ENCODE results near the gene CCDC142. TPM values are rescaled to one million over a fixed set of nuclear protein-coding genes. Genes with fewer than 3 reads are reported as not detected.

The CCDC142 gene
- total and polyA plus RNA-seq, 3 donors from 2014 or later: 15.5 to 30.2 (median 29.4) TPM

DNA sequence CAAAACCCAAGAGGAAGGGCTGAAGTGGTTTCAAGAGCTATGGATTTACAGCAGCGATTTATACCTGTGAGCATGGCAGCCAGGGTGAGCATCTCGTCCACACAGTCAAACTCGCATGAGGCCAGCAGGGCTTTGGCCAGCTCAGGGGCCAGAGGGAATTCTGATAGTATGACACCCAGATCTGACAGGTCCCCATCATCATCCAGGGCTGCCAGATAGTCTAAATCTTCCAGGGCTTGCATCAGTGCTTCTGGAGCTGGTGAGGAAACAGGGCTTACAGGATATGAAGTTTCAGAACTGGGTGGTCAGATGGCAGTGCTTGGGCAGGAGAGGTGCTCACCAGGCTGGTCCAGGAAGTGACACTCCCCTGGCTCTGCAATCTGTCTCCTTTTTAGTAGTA lies 39.7 kb upstream of the CCDC142 start:
- H3K27me3 ChIP-seq: no peaks in the 10 kb centered on the region
- H3K4me3 ChIP-seq: no peak overlapping the region
- no peaks in the 10 kb centered on the region for H3K9me3 ChIP-seq
- DNase-seq: no peak
- WGBS, 2 donors: 70 to 79% methylated on average over 3 of the region's 3 CpGs
- H3K4me1 ChIP-seq: no peaks in the 10 kb centered on the region
- TF ChIP-seq POLR2A (IDR thresholded peaks at IDR 0.05): no peak
- TF ChIP-seq CTCF (IDR thresholded peaks at IDR 0.05): no peak
- intact Hi-C loops (cut with DNase I; ENCODE audit: low total_unique reads): no loop called here
- H3K27ac ChIP-seq: no peak overlapping the region
- no peaks in the 10 kb centered on the region for H3K36me3 ChIP-seq (ENCODE audit: low read depth, missing control alignments)

DNA sequence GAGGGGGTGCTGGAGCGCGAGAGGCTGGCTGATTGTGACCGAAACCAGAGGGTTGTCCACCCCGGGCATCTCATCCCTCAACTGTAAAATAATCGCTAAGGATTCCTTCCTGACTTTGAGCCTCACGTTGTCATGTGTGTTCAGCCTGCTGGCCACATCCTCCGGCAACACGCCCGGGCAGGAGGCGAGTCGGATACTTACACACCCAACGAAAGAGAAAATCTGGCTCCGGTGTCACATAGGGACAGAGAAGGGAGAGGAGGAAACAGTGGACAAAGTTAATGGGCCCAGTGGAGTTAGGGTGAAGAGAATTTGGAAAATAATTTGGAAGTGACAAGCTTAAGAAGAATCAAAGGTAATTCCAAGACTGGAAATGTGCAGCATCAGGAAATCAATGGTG lies 33.9 kb upstream of the CCDC142 start:
- intact Hi-C loops (cut with DNase I; ENCODE audit: low total_unique reads): no loop called here
- peaks cover 5% of the 10 kb centered on the region for H3K4me1 ChIP-seq
- DNase-seq: no peak
- no peaks in the 10 kb centered on the region for H3K36me3 ChIP-seq (ENCODE audit: low read depth, missing control alignments)
- WGBS, 2 donors: 42 to 65% methylated on average over 11 to 13 of the region's 13 CpGs
- H3K27me3 ChIP-seq: no peaks in the 10 kb centered on the region
- TF ChIP-seq POLR2A (IDR thresholded peaks at IDR 0.05): no peak
- no peak for TF ChIP-seq CTCF (IDR thresholded peaks at IDR 0.05)
- H3K4me3 ChIP-seq: peak overlapping the region in 1 of 2 donors; percentile 60
- no peaks in the 10 kb centered on the region for H3K9me3 ChIP-seq
- no peak overlapping the region for H3K27ac ChIP-seq

GRCh38 chr2:74515981-74516633 lies 33.3 kb upstream of the CCDC142 start:
- Histone ChIP-seq H3K36me3 (ENCODE audit: low read depth, missing control alignments) (no peaks in the 10 kb centered on the region), H3K27ac (peak overlapping the region in 1 of 2 donors; percentile 24), H3K27me3 (no peaks in the 10 kb centered on the region), H3K9me3 (no peaks in the 10 kb centered on the region), H3K4me1 (peaks cover 5% of the 10 kb centered on the region), H3K4me3 (peak overlapping the region; percentile 51 to 60)
- no peak for TF ChIP-seq POLR2A (IDR thresholded peaks at IDR 0.05)
- TF ChIP-seq CTCF (IDR thresholded peaks at IDR 0.05): no peak
- DNase-seq: peak; percentile 89
- intact Hi-C loops (cut with DNase I; ENCODE audit: low total_unique reads): no loop called here
- WGBS, 2 donors: 2% methylated on average over 27 to 66 of the region's 72 CpGs

- intact Hi-C loops (cut with DNase I; ENCODE audit: low total_unique reads): no loop called here
- H3K4me3 ChIP-seq: peak overlapping the region; percentile 51 to 60
- H3K36me3 ChIP-seq (ENCODE audit: low read depth, missing control alignments): no peaks in the 10 kb centered on the region
- peaks cover 5% of the 10 kb centered on the region for H3K4me1 ChIP-seq
- no peaks in the 10 kb centered on the region for H3K27me3 ChIP-seq
- WGBS, 2 donors: 4 to 9% methylated on average over 9 to 60 of the region's 60 CpGs
- TF ChIP-seq POLR2A (IDR thresholded peaks at IDR 0.05): no peak
- TF ChIP-seq CTCF (IDR thresholded peaks at IDR 0.05): no peak
- H3K27ac ChIP-seq: peak overlapping the region in 1 of 2 donors; percentile 24
- no peak for DNase-seq
- H3K9me3 ChIP-seq: no peaks in the 10 kb centered on the region
Observed at GRCh38 chr2:74515271-74515980, 32.6 kb upstream of the CCDC142 start.

Data from testis (tissue), 3 donors.